GM21447 (cell line): ENCODE data around the gene PRR20A.
"Not testable (repeated sequence)": the region's sequence is repeated elsewhere in the genome, so short reads cannot be mapped to it uniquely, and the experiment has no call there.

Source experiments
- ATAC-seq: cut with Tn5 transposase; IDR thresholded peaks from one replicate; pipeline ENCODE4 v1.9.1; 2021; ENCODE audit not compliant: unreplicated experiment

The PRR20A gene

DNA sequence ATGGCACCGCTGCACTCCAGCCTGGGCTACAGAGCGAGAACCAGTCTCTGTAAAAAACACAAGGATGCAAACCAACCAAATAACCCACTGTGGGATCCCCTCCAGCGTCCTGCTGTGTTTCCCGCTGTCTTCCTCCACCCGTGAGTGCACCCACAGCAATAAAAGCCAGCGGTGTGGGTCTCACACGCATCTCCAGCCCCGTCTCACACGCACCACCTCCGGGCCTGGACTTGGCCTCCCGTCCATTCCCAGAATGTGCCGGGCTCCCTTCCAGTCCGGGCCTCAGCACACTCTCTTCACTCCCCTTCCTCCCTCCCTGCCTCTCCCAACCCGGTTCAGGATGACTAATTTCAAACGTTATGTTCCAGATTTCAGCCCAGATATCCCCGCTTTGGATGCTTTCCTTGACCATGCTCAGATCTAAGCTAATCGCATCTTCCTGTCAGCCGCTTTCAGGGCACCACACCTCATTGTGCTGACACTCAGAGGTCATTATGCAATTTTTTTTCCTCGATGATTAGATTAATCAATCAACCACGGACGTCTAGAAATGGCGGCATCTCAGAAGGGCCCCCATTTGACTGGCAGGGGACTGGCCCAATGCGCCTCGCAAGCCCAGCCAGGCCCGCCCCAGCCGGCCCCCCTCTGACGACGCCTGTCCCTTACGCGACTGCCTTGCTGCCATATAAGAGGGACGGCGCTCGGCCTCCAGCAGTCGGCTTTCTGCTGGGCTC is at the start of gene PRR20A:
Gene PRR20A, plus strand, starts transcription at position 684 of the 734 bp plus-strand sequence. CDS start 387 bp downstream, outside the sequence.
- ATAC-seq: not testable (repeated sequence)

DNA sequence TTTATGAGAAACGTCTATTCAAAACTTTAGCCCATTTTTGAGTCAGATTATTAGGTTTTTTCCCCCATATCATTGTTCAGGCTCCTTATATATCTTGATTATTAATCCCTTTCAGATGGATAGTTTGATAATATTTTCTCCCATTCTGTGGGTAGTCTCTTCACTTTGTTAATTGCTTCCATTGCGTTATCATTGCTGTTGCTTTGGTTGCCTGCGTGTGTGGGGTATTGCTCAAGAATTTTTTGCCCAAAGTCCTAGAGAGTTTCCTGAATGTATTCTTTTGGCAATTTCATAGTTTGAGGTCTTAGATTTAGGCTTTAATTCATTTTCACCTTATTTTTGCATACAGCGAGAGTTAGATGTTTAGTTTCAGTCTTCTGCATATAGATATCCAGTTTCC is 25.8 kb upstream of the PRR20A start:
- ATAC-seq: no peak

DNA sequence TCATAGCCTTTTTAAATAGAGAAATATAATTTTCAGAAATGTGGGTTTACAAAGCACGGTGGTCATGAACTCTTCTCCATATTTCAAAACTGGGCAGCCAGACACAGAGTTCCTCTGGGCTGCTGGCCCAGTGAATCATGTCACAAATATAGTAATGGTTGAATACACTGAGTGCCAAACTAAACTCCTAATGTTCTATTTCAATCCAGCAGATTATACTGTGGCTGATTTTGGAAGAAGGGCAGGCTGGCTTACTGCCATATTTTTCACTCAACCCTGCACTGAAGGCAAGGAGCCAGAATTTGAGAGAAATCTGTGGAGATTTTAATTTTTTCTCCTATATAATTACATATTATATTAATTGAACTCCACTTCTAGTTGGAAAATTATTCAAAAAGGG is 17.0 kb upstream of the PRR20A start:
- no peak for ATAC-seq

DNA sequence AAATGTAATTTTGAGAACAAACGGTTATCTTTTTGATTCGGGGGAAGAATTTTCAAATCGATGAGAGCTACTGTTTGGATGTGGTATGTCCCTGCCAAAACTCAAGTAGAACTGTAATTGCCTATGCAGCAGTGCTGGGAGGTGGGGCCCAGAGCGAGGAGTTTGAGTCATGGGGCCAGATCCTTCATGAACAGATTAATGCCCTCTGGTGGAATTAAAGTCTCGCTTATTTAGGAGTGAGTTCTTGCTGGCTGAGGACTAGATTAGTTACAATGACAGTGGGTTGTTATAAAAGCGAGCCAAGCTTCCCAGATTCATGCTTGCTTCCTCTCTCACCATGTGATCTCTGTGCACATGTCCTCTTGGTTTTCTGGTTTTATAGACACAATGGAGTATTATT is 11.8 kb upstream of the PRR20A start:
- ATAC-seq: no peak

DNA sequence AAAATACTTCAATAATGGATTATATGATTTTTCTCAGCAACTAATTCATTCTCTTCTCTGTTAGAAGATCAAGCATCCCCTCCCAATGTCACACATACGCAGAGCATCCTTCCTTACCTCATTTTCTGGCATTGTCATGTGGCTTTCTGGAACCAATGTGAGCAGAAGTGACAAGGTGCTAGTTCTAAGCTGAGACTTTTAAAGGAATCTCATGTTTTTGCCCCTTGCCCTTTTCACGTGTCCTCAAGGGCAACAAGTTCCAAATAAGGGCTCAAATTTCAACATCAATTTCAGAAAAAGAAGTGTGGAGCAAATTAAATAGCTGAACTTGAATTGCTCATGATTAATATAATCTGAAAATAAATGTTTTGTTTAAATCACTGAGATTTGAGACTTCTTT is 4.6 kb upstream of the PRR20A start:
- no peak for ATAC-seq

DNA sequence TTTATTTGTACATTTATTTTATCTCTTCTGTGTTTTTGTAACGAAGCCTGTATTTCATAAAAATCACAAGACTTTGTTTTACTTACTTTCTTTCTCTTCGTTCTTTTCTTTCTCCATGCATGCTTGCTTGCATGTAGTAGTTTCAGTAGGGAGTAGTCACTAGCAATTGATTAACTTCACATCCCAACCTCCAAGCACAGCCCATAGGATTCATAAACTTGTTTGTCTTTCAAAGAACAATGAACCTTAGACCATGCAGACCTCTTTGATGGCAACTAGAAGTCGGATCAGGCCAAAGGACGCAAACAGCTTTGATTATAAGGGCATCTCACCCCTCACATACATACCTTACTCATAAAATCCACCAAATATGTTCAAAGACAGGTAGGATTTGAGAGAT is 3.1 kb upstream of the PRR20A start:
- ATAC-seq: no peak

DNA sequence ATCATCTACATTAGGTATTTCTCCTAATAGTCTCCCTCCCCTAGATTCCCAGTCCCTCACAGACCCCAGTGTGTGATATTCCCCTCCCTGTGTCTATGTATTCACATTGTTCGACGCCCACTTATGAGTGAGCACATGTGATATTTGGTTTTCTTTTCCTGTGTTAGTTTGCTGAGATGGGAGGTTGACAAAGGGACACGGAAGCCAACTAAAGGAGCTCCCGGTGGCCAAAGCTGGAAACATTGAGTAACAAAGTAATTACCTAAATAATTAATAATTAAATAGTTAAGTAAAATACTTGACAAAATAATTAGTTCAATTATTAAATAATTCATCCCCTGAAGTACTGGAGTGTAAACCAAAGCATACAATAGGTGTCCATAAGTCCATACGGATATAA is 1.7 kb upstream of the PRR20A start:
- ATAC-seq: no peak

DNA sequence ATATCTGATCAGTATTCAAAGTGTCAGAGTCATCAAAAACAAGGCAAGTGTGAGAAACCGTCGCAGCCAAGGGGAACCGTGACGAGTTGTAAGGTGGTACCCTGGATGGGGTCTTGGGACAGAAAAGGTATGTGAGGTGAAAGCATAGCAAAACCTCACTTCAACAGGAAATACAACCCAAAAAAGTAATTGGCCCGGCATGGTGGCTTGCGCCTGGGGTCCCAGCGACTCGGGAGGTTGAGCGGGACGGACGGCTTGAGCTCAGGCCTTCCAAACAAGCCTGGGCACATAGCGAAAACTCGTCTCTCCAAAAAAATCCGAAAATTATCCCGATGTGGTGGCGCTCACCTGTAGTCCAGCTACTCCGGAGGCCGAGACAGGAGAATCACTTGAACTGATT is 937 bp upstream of the PRR20A start:
- not testable (repeated sequence) for ATAC-seq

DNA sequence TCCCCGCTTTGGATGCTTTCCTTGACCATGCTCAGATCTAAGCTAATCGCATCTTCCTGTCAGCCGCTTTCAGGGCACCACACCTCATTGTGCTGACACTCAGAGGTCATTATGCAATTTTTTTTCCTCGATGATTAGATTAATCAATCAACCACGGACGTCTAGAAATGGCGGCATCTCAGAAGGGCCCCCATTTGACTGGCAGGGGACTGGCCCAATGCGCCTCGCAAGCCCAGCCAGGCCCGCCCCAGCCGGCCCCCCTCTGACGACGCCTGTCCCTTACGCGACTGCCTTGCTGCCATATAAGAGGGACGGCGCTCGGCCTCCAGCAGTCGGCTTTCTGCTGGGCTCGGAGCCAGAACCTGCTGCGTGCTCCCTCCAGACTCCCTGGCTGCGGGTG is 6.5 kb downstream of the PRR20A start, which contains the start of gene PRR20B:
Gene PRR20B, plus strand, starts transcription at position 301 of the 400 bp plus-strand sequence. CDS start 387 bp downstream, outside the sequence.
- not testable (repeated sequence) for ATAC-seq

DNA sequence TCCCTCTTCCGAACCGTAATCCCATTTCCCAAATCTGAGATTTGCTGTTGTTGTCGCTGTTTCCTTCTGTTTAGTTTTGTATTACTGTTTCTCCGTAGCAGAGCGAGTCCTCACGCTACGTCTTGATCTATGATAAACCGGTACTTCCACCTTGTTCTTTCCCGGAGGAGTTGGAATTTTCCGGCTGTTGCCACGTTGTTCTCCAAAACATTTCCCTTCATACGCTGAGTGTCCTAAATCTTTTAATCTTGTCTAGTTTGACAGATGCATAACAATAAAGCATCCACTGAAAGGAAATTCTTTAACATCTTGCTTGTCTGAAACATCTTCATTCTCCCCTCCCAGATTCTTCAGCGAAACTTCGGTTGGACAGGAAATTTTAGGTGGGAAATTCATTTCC is 7.4 kb downstream of the PRR20A start:
- not testable (repeated sequence) for ATAC-seq

DNA sequence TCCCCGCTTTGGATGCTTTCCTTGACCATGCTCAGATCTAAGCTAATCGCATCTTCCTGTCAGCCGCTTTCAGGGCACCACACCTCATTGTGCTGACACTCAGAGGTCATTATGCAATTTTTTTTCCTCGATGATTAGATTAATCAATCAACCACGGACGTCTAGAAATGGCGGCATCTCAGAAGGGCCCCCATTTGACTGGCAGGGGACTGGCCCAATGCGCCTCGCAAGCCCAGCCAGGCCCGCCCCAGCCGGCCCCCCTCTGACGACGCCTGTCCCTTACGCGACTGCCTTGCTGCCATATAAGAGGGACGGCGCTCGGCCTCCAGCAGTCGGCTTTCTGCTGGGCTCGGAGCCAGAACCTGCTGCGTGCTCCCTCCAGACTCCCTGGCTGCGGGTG is 13.0 kb downstream of the PRR20A start, which contains the start of gene PRR20C:
Gene PRR20C, plus strand, starts transcription at position 301 of the 400 bp plus-strand sequence. CDS start 387 bp downstream, outside the sequence.
- ATAC-seq: not testable (repeated sequence)

DNA sequence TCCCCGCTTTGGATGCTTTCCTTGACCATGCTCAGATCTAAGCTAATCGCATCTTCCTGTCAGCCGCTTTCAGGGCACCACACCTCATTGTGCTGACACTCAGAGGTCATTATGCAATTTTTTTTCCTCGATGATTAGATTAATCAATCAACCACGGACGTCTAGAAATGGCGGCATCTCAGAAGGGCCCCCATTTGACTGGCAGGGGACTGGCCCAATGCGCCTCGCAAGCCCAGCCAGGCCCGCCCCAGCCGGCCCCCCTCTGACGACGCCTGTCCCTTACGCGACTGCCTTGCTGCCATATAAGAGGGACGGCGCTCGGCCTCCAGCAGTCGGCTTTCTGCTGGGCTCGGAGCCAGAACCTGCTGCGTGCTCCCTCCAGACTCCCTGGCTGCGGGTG is 19.6 kb downstream of the PRR20A start, which contains the start of gene PRR20D:
Gene PRR20D, plus strand, starts transcription at position 301 of the 400 bp plus-strand sequence. CDS start 387 bp downstream, outside the sequence.
- ATAC-seq: not testable (repeated sequence)

DNA sequence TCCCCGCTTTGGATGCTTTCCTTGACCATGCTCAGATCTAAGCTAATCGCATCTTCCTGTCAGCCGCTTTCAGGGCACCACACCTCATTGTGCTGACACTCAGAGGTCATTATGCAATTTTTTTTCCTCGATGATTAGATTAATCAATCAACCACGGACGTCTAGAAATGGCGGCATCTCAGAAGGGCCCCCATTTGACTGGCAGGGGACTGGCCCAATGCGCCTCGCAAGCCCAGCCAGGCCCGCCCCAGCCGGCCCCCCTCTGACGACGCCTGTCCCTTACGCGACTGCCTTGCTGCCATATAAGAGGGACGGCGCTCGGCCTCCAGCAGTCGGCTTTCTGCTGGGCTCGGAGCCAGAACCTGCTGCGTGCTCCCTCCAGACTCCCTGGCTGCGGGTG is 26.2 kb downstream of the PRR20A start, which contains the start of gene PRR20E:
Gene PRR20E, plus strand, starts transcription at position 301 of the 400 bp plus-strand sequence. CDS start 387 bp downstream, outside the sequence.
- ATAC-seq: not testable (repeated sequence)

DNA sequence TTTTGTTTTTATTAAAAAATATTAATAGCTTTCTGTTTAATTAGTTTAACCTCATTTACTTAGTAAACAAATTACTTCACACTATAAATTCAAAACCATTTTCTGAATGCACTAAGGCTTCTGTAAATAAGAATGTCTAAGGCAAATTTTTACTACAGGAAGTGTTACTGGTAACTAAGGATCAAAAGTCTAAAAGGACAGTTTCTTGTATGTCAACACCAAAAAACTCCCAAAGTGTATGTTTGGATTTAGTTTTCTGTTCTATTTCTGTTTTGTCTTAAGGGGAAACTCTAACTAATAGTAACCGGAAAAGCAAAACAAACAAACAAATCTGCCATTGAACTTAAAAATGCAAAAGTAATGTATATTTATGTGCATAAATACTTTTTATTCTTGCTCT is 50.9 kb downstream of the PRR20A start:
- no peak for ATAC-seq
